Panc1 (cell line): ENCODE results near the gene ARHGAP31. TPM values are rescaled to one million over a fixed set of nuclear protein-coding genes. Genes with fewer than 3 reads are reported as not detected.

Source experiments
- ATAC-seq: fragments of 200-7000 bp; cut with Tn5 transposase; 2 replicates; pipeline ENCODE4 v1.9.1; 2020; ENCODE audit warnings: mild to moderate bottlenecking, moderate library complexity
- BruUV-seq: library from RNA; stranded (reverse); fragments of 400-500 nt; replicated peaks from 2 replicates; lab custom pipeline; 2021; lab: Mats Ljungman, UMichigan
- CTCF ChIA-PET: fragments of 300-600 bp; sonication (Branson Sonifier 250); formaldehyde crosslinking; loops from one replicate; lab custom pipeline; 2022; ENCODE audit warnings: antibody characterized with exemption; lab: Charles Lee
- POLR2A ChIA-PET: fragments of 300-600 bp; sonication (Branson Sonifier 250); formaldehyde crosslinking; loops from one replicate; lab custom pipeline; 2022; ENCODE audit warnings: antibody characterized with exemption; lab: Charles Lee
- DNase-seq: peaks from one replicate; pipeline ENCODE4 v3.0.0-alpha.2; 2010; ENCODE audit warnings: low read depth, low spot score
- H3K27ac ChIP-seq: 2 replicates; pipeline ENCODE4 v1.5.1; 2011; ENCODE audit warnings: mild to moderate bottlenecking, low read length, inconsistent platforms
- H3K27me3 ChIP-seq: fragments of 200-500 bp; sonication (Bioruptor generic); 2 replicates; pipeline ENCODE4 v1.6.0; 2014; ENCODE audit warnings: low read length, inconsistent platforms; ENCODE audit not compliant: control insufficient read depth, insufficient read depth
- H3K36me3 ChIP-seq: fragments of 200-500 bp; sonication (Bioruptor generic); 2 replicates; pipeline ENCODE4 v1.5.1; 2014; ENCODE audit warnings: inconsistent platforms, mild to moderate bottlenecking, low read length, moderate library complexity; ENCODE audit not compliant: control insufficient read depth, insufficient read depth
- H3K4me1 ChIP-seq: 2 replicates; pipeline ENCODE4 v1.5.1; 2011; ENCODE audit warnings: inconsistent platforms, mild to moderate bottlenecking, low read length, moderate library complexity; ENCODE audit not compliant: control insufficient read depth, insufficient read depth
- H3K4me3 ChIP-seq, 2 experiments: 2 replicates each; pipeline ENCODE4 v1.5.1; 2011 to 2012; ENCODE audit warnings: low read depth in 2 of 2, low read length in 2 of 2, mild to moderate bottlenecking in 2 of 2, inconsistent platforms in 1 of 2, moderate library complexity in 1 of 2
- H3K9me3 ChIP-seq: fragments of 200-500 bp; sonication (Bioruptor generic); 2 replicates; pipeline ENCODE4 v1.5.1; 2014; ENCODE audit warnings: low read depth, mild to moderate bottlenecking, inconsistent platforms, low read length, moderate library complexity; ENCODE audit not compliant: control insufficient read depth, insufficient read depth
- CTCF ChIP-seq: fragments of 450-650 bp; IDR thresholded peaks from 2 replicates; pipeline ENCODE4 v1.5.1; 2017; ENCODE audit warnings: mild to moderate bottlenecking
- POLR2AphosphoS5 ChIP-seq: IDR thresholded peaks from 2 replicates; pipeline ENCODE4 v1.6.1; 2012; ENCODE audit warnings: mild to moderate bottlenecking, low read depth, low read length, moderate library complexity
- REST ChIP-seq, 2 experiments: IDR thresholded peaks; 2 replicates each; pipeline ENCODE4 v1.6.1; 2011 to 2012; ENCODE audit warnings: low read depth in 2 of 2, control low read depth in 1 of 2, low read length in 1 of 2, mild to moderate bottlenecking in 1 of 2, moderate library complexity in 1 of 2; ENCODE audit not compliant: insufficient read depth in 1 of 2
- SIN3A ChIP-seq: IDR thresholded peaks from 2 replicates; pipeline ENCODE4 v1.6.1; 2012; ENCODE audit warnings: low read depth, mild to moderate bottlenecking, low read length, moderate library complexity, borderline replicate concordance; ENCODE audit not compliant: insufficient read depth
- TCF7L2 ChIP-seq: IDR thresholded peaks from 2 replicates; pipeline ENCODE4 v1.6.1; 2011; ENCODE audit warnings: mild to moderate bottlenecking, low read depth, low read length, inconsistent platforms
- in situ Hi-C: cut with HindIII; loops from 2 replicates; pipeline ENCODE4 v1.10.0; 2016; ENCODE audit warnings: low sequenced_read_pairs, low pct_unique_long_range_greater_than_20kb
- intact Hi-C: fragments of 100-400 bp; cut with micrococcal nuclease; formaldehyde crosslinking; loops from one replicate; pipeline ENCODE4 v1.10.0; 2022; ENCODE audit not compliant: unreplicated experiment
- total RNA-seq: library from RNA; stranded (reverse); gene quantifications from one replicate; pipeline ENCODE4 v1.2.1, GENCODE V29; 2021; ENCODE audit not compliant: unreplicated experiment

Gene ARHGAP31
- total RNA-seq, 1 experiment from 2014 or later, result 7.6 TPM

- Histone ChIP-seq H3K27me3 (no peaks in the 10 kb centered on the region), H3K36me3 (no peaks in the 10 kb centered on the region; the same call in none of the 2 replicates), H3K4me3 (peak overlapping the region; percentile 77 to 93), H3K27ac (peak overlapping the region; percentile 89), H3K9me3 (no peaks in the 10 kb centered on the region), H3K4me1 (peaks cover 13% of the 10 kb centered on the region)
- ChIA-PET POLR2A (no interaction called here), CTCF (interaction anchor here (0.7 to 0.8 kb wide), 2 partner anchors 52 to 138 kb away, joined by 6 to 9 read pairs; no protein-coding TSS in a partner anchor)
- DNase-seq, result no peak
- no peak for TF ChIP-seq CTCF
- TF ChIP-seq SIN3A, result no peak
- no peak for TF ChIP-seq TCF7L2
- TF ChIP-seq REST (IDR thresholded peaks at IDR 0.05; ENCODE audit: insufficient read depth in 1 of 2, low read depth in 2 of 2, low read length in 1 of 2), result no peak
- no peak for TF ChIP-seq POLR2AphosphoS5
- ATAC-seq, result no peak
- TSS peak; percentile 53 for BruUV-seq
- in situ Hi-C loops (no loop called here), intact Hi-C loops (loop anchor here (10.0 kb wide), 1 partner anchor 193 kb away; no protein-coding TSS in a partner anchor)
Observed at GRCh38 chr3:119468041-119468440, 173.9 kb downstream of the ARHGAP31 start.

- ATAC-seq (no peak; the same call in 1 of the 2 replicates), DNase-seq (no peak)
- in situ Hi-C loops, result no loop called here
- peak overlapping the region; percentile 89 for H3K27ac ChIP-seq
- H3K4me3 ChIP-seq, result peak overlapping the region; percentile 77 to 93
- BruUV-seq, result no TSS peak
- TF ChIP-seq SIN3A, result no peak
- TF ChIP-seq CTCF, result 0 out of 2 replicates have a peak, but pooled peaks have one; percentile 24
- no peak for TF ChIP-seq TCF7L2
- TF ChIP-seq POLR2AphosphoS5, result no peak
- H3K27me3 ChIP-seq, result no peaks in the 10 kb centered on the region
- no peaks in the 10 kb centered on the region; the same call in 1 of the 2 replicates for H3K36me3 ChIP-seq
- ChIA-PET POLR2A (no interaction called here), CTCF (interaction anchor here (0.6 kb wide), 1 partner anchor 194 kb away, joined by 4 read pairs; no protein-coding TSS in a partner anchor)
- no peaks in the 10 kb centered on the region for H3K9me3 ChIP-seq
- intact Hi-C loops, result loop anchor here (10.0 kb wide), 1 partner anchor 195 kb away; no protein-coding TSS in a partner anchor
- H3K4me1 ChIP-seq, result peaks cover 10% of the 10 kb centered on the region
Observed at GRCh38 chr3:119469418-119470189, 175.4 kb downstream of the ARHGAP31 start.

Other genes starting within 250 kb of the ARHGAP31 start
- not detected for gene TEX55, start 148.2 kb upstream of the ARHGAP31 start, total RNA-seq
- gene UPK1B, start 120.8 kb upstream of the ARHGAP31 start, total RNA-seq, result 4.4 TPM
- 27.4 TPM for gene B4GALT4, start 53.5 kb upstream of the ARHGAP31 start, total RNA-seq
- gene TMEM39A, start 169.2 kb downstream of the ARHGAP31 start, total RNA-seq, result 47.8 TPM
- gene POGLUT1, start 174.6 kb downstream of the ARHGAP31 start, total RNA-seq, result 24.6 TPM
- 170 TPM for gene TIMMDC1, start 204.2 kb downstream of the ARHGAP31 start, total RNA-seq